ES-I3 (cell line): ENCODE measurements around the gene MTHFSD.

Source experiments
- H3K36me3 ChIP-seq: 2 replicates; pipeline ENCODE4 v1.6.1; 2013; ENCODE audit warnings: mild to moderate bottlenecking, low read length, control low read depth, moderate library complexity; ENCODE audit not compliant: insufficient read depth
- H3K4me1 ChIP-seq: 2 replicates; pipeline ENCODE4 v1.6.1; 2013; ENCODE audit warnings: mild to moderate bottlenecking, control low read depth, low read length; ENCODE audit not compliant: insufficient read depth
- H3K9ac ChIP-seq: 2 replicates; pipeline ENCODE4 v1.6.1; 2013; ENCODE audit warnings: low read depth, mild to moderate bottlenecking, low read length, moderate library complexity
- H3K9me3 ChIP-seq: 2 replicates; pipeline ENCODE4 v1.6.1; 2013; ENCODE audit warnings: mild to moderate bottlenecking, low read length, moderate library complexity; ENCODE audit not compliant: control insufficient read depth, insufficient read depth

The MTHFSD gene

GRCh38 chr16:86497551-86498021 is 57.4 kb downstream of the MTHFSD start:
- Histone ChIP-seq H3K9me3 (no peaks in the 10 kb centered on the region), H3K4me1 (peaks cover 9% of the 10 kb centered on the region), H3K9ac (no peak overlapping the region; the same call in 1 of the 2 replicates), H3K36me3 (no peaks in the 10 kb centered on the region)

- peaks cover 9% of the 10 kb centered on the region for H3K4me1 ChIP-seq
- H3K36me3 ChIP-seq: no peaks in the 10 kb centered on the region
- no peaks in the 10 kb centered on the region for H3K9me3 ChIP-seq
- no peak overlapping the region; the same call in 1 of the 2 replicates for H3K9ac ChIP-seq
Measured at GRCh38 chr16:86496929-86497461, 58.0 kb downstream of the MTHFSD start.

GRCh38 chr16:86496262-86496928 is 58.6 kb downstream of the MTHFSD start:
- Histone ChIP-seq H3K9ac (no peak overlapping the region), H3K36me3 (no peaks in the 10 kb centered on the region), H3K9me3 (no peaks in the 10 kb centered on the region), H3K4me1 (peaks cover 9% of the 10 kb centered on the region)

- Histone ChIP-seq H3K9ac (no peak overlapping the region), H3K4me1 (peaks cover 9% of the 10 kb centered on the region), H3K9me3 (no peaks in the 10 kb centered on the region), H3K36me3 (no peaks in the 10 kb centered on the region)
Measured at GRCh38 chr16:86495756-86496261, 59.2 kb downstream of the MTHFSD start.

- Histone ChIP-seq H3K9ac (no peak overlapping the region), H3K4me1 (peaks cover 9% of the 10 kb centered on the region), H3K36me3 (no peaks in the 10 kb centered on the region), H3K9me3 (no peaks in the 10 kb centered on the region)
Measured at GRCh38 chr16:86495357-86495701, 59.7 kb downstream of the MTHFSD start.

- Histone ChIP-seq H3K4me1 (peaks cover 6% of the 10 kb centered on the region), H3K36me3 (no peaks in the 10 kb centered on the region), H3K9me3 (no peaks in the 10 kb centered on the region), H3K9ac (no peak overlapping the region; the same call in 1 of the 2 replicates)
Measured at GRCh38 chr16:86494565-86495356, 60.3 kb downstream of the MTHFSD start.

- H3K9ac ChIP-seq: no peak overlapping the region; the same call in 1 of the 2 replicates
- no peaks in the 10 kb centered on the region for H3K36me3 ChIP-seq
- peaks cover 3% of the 10 kb centered on the region for H3K4me1 ChIP-seq
- no peaks in the 10 kb centered on the region for H3K9me3 ChIP-seq
Measured at GRCh38 chr16:86494039-86494564, 60.9 kb downstream of the MTHFSD start.

GRCh38 chr16:86492961-86493629 is 61.9 kb downstream of the MTHFSD start:
- Histone ChIP-seq H3K36me3 (no peaks in the 10 kb centered on the region), H3K9me3 (no peaks in the 10 kb centered on the region), H3K9ac (no peak overlapping the region), H3K4me1 (peaks cover 3% of the 10 kb centered on the region)

- Histone ChIP-seq H3K9me3 (no peaks in the 10 kb centered on the region), H3K9ac (no peak overlapping the region), H3K36me3 (no peaks in the 10 kb centered on the region), H3K4me1 (peaks cover 3% of the 10 kb centered on the region)
Measured at GRCh38 chr16:86492267-86492960, 62.6 kb downstream of the MTHFSD start.

GRCh38 chr16:86491640-86492023 is 63.4 kb downstream of the MTHFSD start:
- peaks cover 3% of the 10 kb centered on the region for H3K4me1 ChIP-seq
- H3K9ac ChIP-seq: no peak overlapping the region
- no peaks in the 10 kb centered on the region for H3K9me3 ChIP-seq
- no peaks in the 10 kb centered on the region for H3K36me3 ChIP-seq

- Histone ChIP-seq H3K9ac (no peak overlapping the region), H3K36me3 (no peaks in the 10 kb centered on the region), H3K4me1 (peaks cover 3% of the 10 kb centered on the region), H3K9me3 (no peaks in the 10 kb centered on the region)
Measured at GRCh38 chr16:86490859-86491639, 64.0 kb downstream of the MTHFSD start.

GRCh38 chr16:86485746-86486145 is 69.3 kb downstream of the MTHFSD start:
- Histone ChIP-seq H3K9me3 (0 out of 2 replicates have a peak, but pooled peaks cover 4% of the 10 kb centered on the region), H3K4me1 (no peaks in the 10 kb centered on the region; the same call in 1 of the 2 replicates), H3K9ac (no peak overlapping the region), H3K36me3 (no peaks in the 10 kb centered on the region)

- no peak overlapping the region for H3K9ac ChIP-seq
- no peaks in the 10 kb centered on the region for H3K4me1 ChIP-seq
- H3K36me3 ChIP-seq: no peaks in the 10 kb centered on the region
- H3K9me3 ChIP-seq: 0 out of 2 replicates have a peak, but pooled peaks cover 4% of the 10 kb centered on the region
Measured at GRCh38 chr16:86484240-86484639, 70.8 kb downstream of the MTHFSD start.
